ENCODE results near the gene HTT. TPM values are rescaled to one million over a fixed set of nuclear protein-coding genes. Genes with fewer than 3 reads are reported as not detected.

Gene HTT
- total RNA-seq, 1 donor: 44.5 TPM

GRCh38 chr4:3192827-3193226 is 118.3 kb downstream of the HTT start:
- TF ChIP-seq CTCF (IDR thresholded peaks at IDR 0.05; ENCODE audit: extremely low read depth, low read depth, low read length): no peak
- no peak for DNase-seq (ENCODE audit: insufficient read length, low spot score, missing footprints)
- Histone ChIP-seq H3K4me2 (ENCODE audit: insufficient read depth, low read length) (no peak overlapping the region), H3K79me2 (ENCODE audit: insufficient read depth, low read length) (no peaks in the 10 kb centered on the region), H3K36me3 (ENCODE audit: insufficient read depth, low read length) (peaks cover 38% of the 10 kb centered on the region), H3K27me3 (ENCODE audit: insufficient read depth, low read length) (no peaks in the 10 kb centered on the region), H3K27ac (ENCODE audit: low read depth, low read length) (no peak overlapping the region), H3K9me3 (ENCODE audit: low read depth, low read length) (no peaks in the 10 kb centered on the region), H2AFZ (ENCODE audit: low read length) (no peak overlapping the region), H4K20me1 (ENCODE audit: insufficient read depth, low read length) (peaks cover 5% of the 10 kb centered on the region), H3K4me3 (ENCODE audit: insufficient read depth, low read length) (no peak overlapping the region), H3K4me1 (ENCODE audit: insufficient read depth, low read length) (no peaks in the 10 kb centered on the region)

GRCh38 chr4:3193531-3194203 is 119.2 kb downstream of the HTT start:
- DNase-seq (ENCODE audit: insufficient read length, low spot score, missing footprints): no peak
- no peak overlapping the region for H3K4me3 ChIP-seq (ENCODE audit: insufficient read depth, low read length)
- no peak overlapping the region for H3K27ac ChIP-seq (ENCODE audit: low read depth, low read length)
- H3K36me3 ChIP-seq (ENCODE audit: insufficient read depth, low read length): peaks cover 33% of the 10 kb centered on the region
- H4K20me1 ChIP-seq (ENCODE audit: insufficient read depth, low read length): peaks cover 8% of the 10 kb centered on the region
- no peaks in the 10 kb centered on the region for H3K79me2 ChIP-seq (ENCODE audit: insufficient read depth, low read length)
- H3K4me1 ChIP-seq (ENCODE audit: insufficient read depth, low read length): no peaks in the 10 kb centered on the region
- no peaks in the 10 kb centered on the region for H3K9me3 ChIP-seq (ENCODE audit: low read depth, low read length)
- no peak overlapping the region for H3K4me2 ChIP-seq (ENCODE audit: insufficient read depth, low read length)
- TF ChIP-seq CTCF (IDR thresholded peaks at IDR 0.05; ENCODE audit: extremely low read depth, low read depth, low read length): peak; percentile 45
- no peak overlapping the region for H2AFZ ChIP-seq (ENCODE audit: low read length)
- H3K27me3 ChIP-seq (ENCODE audit: insufficient read depth, low read length): no peaks in the 10 kb centered on the region

GRCh38 chr4:3196670-3197359 is 122.3 kb downstream of the HTT start:
- Histone ChIP-seq H4K20me1 (ENCODE audit: insufficient read depth, low read length) (peaks cover 8% of the 10 kb centered on the region), H3K9me3 (ENCODE audit: low read depth, low read length) (no peaks in the 10 kb centered on the region), H3K4me2 (ENCODE audit: insufficient read depth, low read length) (no peak overlapping the region), H3K4me3 (ENCODE audit: insufficient read depth, low read length) (no peak overlapping the region), H3K79me2 (ENCODE audit: insufficient read depth, low read length) (no peaks in the 10 kb centered on the region), H3K36me3 (ENCODE audit: insufficient read depth, low read length) (peaks cover 38% of the 10 kb centered on the region), H3K27me3 (ENCODE audit: insufficient read depth, low read length) (no peaks in the 10 kb centered on the region), H3K27ac (ENCODE audit: low read depth, low read length) (no peak overlapping the region), H2AFZ (ENCODE audit: low read length) (no peak overlapping the region), H3K4me1 (ENCODE audit: insufficient read depth, low read length) (peaks cover 4% of the 10 kb centered on the region)
- TF ChIP-seq CTCF (IDR thresholded peaks at IDR 0.05; ENCODE audit: extremely low read depth, low read depth, low read length): no peak
- peak; percentile 4 for DNase-seq (ENCODE audit: insufficient read length, low spot score, missing footprints)

- Histone ChIP-seq H3K27ac (ENCODE audit: low read depth, low read length) (no peak overlapping the region), H4K20me1 (ENCODE audit: insufficient read depth, low read length) (peaks cover 8% of the 10 kb centered on the region), H3K4me2 (ENCODE audit: insufficient read depth, low read length) (no peak overlapping the region), H3K27me3 (ENCODE audit: insufficient read depth, low read length) (no peaks in the 10 kb centered on the region), H3K79me2 (ENCODE audit: insufficient read depth, low read length) (no peaks in the 10 kb centered on the region), H2AFZ (ENCODE audit: low read length) (no peak overlapping the region), H3K36me3 (ENCODE audit: insufficient read depth, low read length) (peaks cover 38% of the 10 kb centered on the region), H3K4me3 (ENCODE audit: insufficient read depth, low read length) (no peak overlapping the region), H3K4me1 (ENCODE audit: insufficient read depth, low read length) (peaks cover 6% of the 10 kb centered on the region), H3K9me3 (ENCODE audit: low read depth, low read length) (no peaks in the 10 kb centered on the region)
- TF ChIP-seq CTCF (IDR thresholded peaks at IDR 0.05; ENCODE audit: extremely low read depth, low read depth, low read length): no peak
- DNase-seq (ENCODE audit: insufficient read length, low spot score, missing footprints): peak; percentile 50
Measured at GRCh38 chr4:3197366-3198105, 123.1 kb downstream of the HTT start.
